IgD-negative memory B cell (primary cell): ENCODE results near the gene PKD1. TPM values are rescaled to one million over a fixed set of nuclear protein-coding genes. Genes with fewer than 3 reads are reported as not detected.

Source experiments
- H3K27ac Mint-ChIP-seq, 3 donors: one replicate each; pipeline ENCODE4 v1.8.0; 2020 to 2022; ENCODE audit warnings: mild to moderate bottlenecking in 3 of 3, mixed read lengths in 3 of 3, moderate library complexity in 1 of 3
- H3K27me3 Mint-ChIP-seq: one replicate; pipeline ENCODE4 v1.8.0; 2021; ENCODE audit warnings: mixed read lengths
- H3K36me3 Mint-ChIP-seq: one replicate; pipeline ENCODE4 v1.8.0; 2020; ENCODE audit warnings: mild to moderate bottlenecking, mixed read lengths
- H3K4me1 Mint-ChIP-seq, 3 donors: one replicate each; pipeline ENCODE4 v1.8.0; 2020 to 2022; ENCODE audit warnings: mixed read lengths in 3 of 3, mild to moderate bottlenecking in 1 of 3
- H3K4me3 Mint-ChIP-seq, 4 donors: one replicate each; pipeline ENCODE4 v1.8.0; 2020 to 2022; ENCODE audit warnings: mild to moderate bottlenecking in 4 of 4, mixed read lengths in 4 of 4, moderate library complexity in 3 of 4
- H3K9me3 Mint-ChIP-seq, 3 donors: one replicate each; pipeline ENCODE4 v1.8.0; 2020 to 2021; ENCODE audit warnings: mixed read lengths in 3 of 3, mild to moderate bottlenecking in 1 of 3
- polyA plus RNA-seq: library from polyadenylated mRNA; unstranded; fragments of 300-500 nt; fragmentation: Illumina TruSeq; gene quantifications from one replicate; pipeline ENCODE4 v1.2.3, GENCODE V29; 2021

PKD1 gene
- polyA plus RNA-seq, 1 donor from 2014 or later: 7.4 TPM

DNA sequence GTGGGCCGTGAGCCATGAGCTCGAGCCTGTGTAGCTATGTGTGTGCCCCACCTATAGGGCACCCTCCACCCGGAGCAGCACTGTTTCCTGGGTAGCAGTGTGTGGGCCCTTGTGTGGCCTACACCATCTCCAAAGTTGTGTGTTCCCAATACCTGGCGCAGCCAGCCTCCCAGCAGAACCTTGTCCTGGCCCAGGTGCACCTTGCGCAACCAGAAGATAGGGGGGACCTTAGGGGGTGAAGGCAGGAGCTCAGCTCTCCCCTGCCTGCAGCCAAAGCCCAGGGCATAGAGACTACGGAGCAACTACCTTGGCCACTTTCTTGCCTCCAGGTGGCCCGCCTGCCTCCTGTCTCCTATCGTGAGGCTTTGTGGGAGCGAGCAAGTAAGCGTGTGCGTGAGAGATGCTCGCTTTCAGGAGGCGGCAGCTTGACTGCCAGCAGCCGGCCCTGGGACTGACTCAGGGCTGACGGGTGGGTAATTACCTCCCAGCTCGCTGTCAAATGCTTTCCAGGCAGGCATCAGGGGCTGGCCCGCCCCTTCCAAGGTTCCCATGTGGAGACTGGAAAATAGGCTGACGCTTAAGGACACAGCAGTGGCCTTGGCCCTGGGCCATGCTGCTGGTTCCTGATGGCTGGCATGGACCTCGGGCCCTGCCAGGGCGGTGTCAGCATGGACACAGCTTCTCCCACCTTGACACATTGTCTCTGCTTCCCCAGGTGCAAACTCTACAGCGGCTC lies 38.9 kb upstream of the PKD1 start:
- Mint-ChIP-seq H3K27ac (no peak overlapping the region), H3K27me3 (no peaks in the 10 kb centered on the region), H3K4me1 (no peaks in the 10 kb centered on the region), H3K4me3 (no peak overlapping the region), H3K36me3 (peaks cover 6% of the 10 kb centered on the region), H3K9me3 (no peaks in the 10 kb centered on the region)

DNA sequence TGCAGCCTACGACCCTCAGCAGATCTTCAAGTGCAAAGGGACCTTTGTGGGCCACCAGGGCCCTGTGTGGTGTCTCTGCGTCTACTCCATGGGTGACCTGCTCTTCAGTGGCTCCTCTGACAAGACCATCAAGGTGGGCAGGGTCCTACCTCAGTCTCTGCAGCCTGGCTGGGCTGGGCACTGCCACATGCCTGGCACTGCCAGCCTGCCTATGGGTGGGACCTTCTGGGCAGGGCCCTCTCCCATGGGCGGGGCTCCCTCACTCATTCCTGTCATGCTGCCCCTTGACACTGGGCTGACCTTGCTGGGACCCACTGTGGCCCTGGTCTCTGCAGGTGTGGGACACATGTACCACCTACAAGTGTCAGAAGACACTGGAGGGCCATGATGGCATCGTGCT lies 38.2 kb upstream of the PKD1 start:
- Mint-ChIP-seq H3K27ac (peak overlapping the region in 1 of 3 donors; percentile 62), H3K4me3 (no peak overlapping the region), H3K36me3 (peaks cover 6% of the 10 kb centered on the region), H3K27me3 (no peaks in the 10 kb centered on the region), H3K4me1 (no peaks in the 10 kb centered on the region), H3K9me3 (no peaks in the 10 kb centered on the region)

DNA sequence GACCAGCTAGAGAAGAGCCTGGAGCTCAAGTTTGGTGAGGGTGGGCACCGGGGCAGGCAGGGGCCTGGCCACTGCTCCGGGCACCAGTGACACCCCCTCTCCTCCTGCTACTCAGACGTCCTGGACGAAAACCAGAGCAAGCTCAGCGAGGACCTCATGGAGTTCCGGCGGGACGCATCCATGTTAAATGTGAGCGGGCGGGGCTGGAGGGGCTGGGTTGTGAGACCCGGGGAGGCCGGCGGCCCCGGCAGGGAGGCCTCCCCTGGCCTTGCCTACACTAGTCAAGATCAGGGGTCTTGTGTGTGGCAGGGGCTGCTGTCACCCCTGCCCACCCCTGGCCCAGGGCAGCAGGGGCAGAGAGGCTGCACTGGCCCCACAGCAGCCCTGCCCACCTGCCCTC lies 37.7 kb upstream of the PKD1 start:
- Mint-ChIP-seq H3K9me3 (no peaks in the 10 kb centered on the region), H3K27ac (no peak overlapping the region), H3K4me1 (no peaks in the 10 kb centered on the region), H3K36me3 (peaks cover 6% of the 10 kb centered on the region), H3K27me3 (no peaks in the 10 kb centered on the region), H3K4me3 (no peak overlapping the region)

DNA sequence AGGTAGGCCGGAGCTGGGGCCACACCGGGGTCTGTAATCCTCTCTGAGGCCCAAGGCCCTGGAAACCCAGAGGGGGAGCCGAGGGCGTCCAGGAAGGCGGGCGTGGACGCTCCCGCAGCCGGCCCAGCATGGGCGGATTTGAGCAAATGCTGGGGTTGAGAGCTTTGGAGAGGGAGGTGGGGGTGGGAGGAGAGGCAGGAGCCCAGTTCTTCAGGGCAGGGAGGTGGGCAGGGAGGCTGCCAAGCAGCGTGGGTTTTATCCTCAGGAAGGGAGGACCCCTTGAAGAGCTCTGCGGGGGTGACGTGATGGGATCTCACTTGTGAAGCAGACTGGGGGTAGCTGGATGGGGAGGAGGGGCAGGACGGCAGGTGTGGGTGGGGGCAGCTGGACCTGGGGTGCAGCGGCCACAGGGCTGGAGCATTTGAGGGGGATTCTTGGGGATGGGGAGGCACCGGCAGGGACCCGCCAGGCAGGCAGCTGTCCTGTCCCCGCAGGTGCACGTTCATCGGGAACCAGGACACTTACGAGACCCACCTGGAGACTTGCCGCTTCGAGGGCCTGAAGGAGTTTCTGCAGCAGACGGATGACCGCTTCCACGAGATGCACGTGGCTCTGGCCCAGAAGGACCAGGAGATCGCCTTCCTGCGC lies 37.1 kb upstream of the PKD1 start:
- Mint-ChIP-seq H3K27ac (peak overlapping the region in 1 of 3 donors; percentile 53), H3K27me3 (no peaks in the 10 kb centered on the region), H3K36me3 (peaks cover 6% of the 10 kb centered on the region), H3K9me3 (no peaks in the 10 kb centered on the region), H3K4me1 (no peaks in the 10 kb centered on the region), H3K4me3 (no peak overlapping the region)

DNA sequence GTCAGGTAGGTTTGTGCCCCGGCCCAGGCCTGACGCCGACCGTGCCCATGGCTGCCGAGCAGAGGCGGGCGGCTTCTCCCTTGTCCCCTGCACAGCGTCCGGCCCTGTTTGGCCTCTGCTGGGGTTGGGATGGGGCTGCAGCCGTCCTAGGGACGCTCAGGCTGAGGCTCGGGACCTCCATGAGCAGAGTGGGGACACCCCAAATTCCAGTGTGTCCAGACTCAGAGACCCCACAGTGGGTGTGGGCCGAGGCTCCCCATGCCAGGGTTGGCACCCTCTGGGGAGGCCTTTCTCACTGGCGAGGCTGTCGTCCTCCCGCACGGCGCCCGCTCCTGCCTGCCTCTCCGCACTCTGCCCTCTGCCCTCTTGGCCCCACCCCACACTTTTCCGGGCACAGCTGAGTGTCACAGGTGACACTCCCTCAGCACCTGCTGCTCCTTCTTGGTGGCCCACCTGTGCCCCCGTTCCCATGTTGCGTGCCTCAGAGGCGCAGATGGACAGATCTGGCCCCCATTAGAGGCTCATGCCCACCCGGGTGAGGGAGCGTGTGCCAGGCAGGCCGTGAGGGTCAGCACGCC lies 36.0 kb upstream of the PKD1 start:
- Mint-ChIP-seq H3K4me3 (no peak overlapping the region), H3K36me3 (peaks cover 6% of the 10 kb centered on the region), H3K9me3 (no peaks in the 10 kb centered on the region), H3K27me3 (no peaks in the 10 kb centered on the region), H3K27ac (no peak overlapping the region), H3K4me1 (no peaks in the 10 kb centered on the region)

DNA sequence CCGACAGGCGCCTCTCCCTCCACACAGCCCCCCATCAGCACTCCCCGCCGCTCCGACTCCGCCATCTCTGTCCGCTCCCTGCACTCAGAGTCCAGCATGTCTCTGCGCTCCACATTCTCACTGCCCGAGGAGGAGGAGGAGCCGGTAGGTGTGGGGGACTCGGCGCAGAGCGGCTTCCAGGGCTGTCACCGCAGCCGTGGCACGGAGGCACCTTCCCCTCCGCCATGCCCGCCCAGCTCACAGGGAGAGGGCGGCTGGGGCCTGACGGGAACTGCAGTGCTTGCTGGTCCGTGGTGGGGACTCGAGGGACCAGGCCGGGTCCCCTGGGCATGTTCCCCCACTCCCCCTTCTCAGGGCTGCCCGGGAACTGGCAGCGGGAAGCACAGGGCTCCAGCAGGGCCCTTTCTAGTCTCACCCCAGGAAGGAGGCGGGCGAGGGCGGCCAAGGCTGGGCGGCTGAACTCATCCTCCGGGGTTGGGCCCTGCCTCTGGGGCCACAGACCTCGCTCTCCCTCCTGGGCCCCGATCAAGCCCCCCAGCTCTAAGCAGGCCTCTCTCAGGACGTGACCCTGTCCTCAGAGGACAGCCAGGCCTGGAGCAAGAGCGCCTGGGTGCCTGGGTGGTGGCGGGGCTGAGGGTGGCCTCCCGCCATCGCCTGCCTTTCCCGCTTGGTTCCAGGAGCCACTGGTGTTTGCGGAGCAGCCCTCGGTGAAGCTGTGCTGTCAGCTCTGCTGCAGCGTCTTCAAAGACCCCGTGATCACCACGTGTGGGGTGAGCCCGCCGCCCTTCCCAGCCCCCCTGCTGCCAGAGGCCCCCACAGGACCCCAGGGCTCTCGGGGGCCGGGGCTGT lies 35.1 kb upstream of the PKD1 start:
- H3K36me3 Mint-ChIP-seq: peaks cover 5% of the 10 kb centered on the region
- no peaks in the 10 kb centered on the region for H3K27me3 Mint-ChIP-seq
- H3K4me3 Mint-ChIP-seq: no peak overlapping the region
- H3K27ac Mint-ChIP-seq: no peak overlapping the region
- H3K9me3 Mint-ChIP-seq: no peaks in the 10 kb centered on the region
- H3K4me1 Mint-ChIP-seq: no peaks in the 10 kb centered on the region

DNA sequence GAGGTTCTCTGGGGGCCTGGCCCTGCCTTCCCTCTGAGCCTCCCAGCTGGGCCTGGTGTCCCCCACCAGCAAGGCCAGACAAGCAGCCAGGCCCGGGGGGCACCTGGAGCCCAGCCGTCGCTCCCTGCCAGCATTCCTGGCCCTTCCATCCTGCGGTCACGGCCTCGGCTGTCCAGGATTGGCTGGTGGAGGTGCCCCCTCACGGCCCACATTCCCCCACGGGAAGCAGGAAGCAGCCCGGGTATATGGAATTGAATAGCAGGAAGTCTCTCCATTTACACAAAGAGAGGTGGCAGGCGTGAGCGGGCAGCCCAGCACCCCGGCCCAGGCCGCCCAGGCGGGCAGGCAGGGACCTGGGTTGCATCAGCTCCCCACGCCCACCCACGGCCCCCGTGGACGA lies 34.4 kb upstream of the PKD1 start:
- H3K4me1 Mint-ChIP-seq: no peaks in the 10 kb centered on the region
- no peak overlapping the region for H3K4me3 Mint-ChIP-seq
- H3K36me3 Mint-ChIP-seq: peaks cover 5% of the 10 kb centered on the region

DNA sequence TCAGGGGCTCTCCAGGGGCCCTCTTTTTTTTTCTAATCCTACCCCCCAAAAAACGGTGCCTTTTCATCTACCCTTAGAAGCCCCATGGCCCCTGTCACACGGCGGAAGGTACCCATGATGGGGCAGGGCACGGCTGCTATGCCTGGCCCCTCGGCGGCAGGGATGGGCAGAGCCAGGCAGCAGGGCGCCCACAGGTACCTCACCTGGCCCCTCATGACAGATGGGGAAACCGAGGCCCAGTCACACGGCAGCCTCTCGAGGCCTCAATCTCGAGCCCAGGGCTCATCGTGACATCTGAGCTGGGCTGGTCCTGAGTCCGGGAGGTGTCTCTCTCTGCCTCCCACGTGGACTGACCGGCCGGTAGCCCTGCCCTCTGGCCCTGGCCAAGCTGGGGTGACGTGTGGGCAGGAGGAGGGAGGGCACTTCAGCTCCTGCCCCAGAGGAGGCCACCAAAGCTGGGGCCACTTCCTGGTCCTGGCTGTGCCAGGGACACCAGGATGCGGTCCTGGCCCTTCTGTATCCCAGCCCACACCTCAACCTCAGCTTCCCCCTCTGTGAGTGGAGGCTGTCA lies 31.5 kb upstream of the PKD1 start:
- H3K27me3 Mint-ChIP-seq: no peaks in the 10 kb centered on the region
- no peak overlapping the region for H3K27ac Mint-ChIP-seq
- H3K9me3 Mint-ChIP-seq: no peaks in the 10 kb centered on the region
- H3K4me1 Mint-ChIP-seq: no peaks in the 10 kb centered on the region
- no peaks in the 10 kb centered on the region for H3K36me3 Mint-ChIP-seq
- H3K4me3 Mint-ChIP-seq: no peak overlapping the region

More for the DNA sequence above, 34.4 kb upstream of the PKD1 start:
- Mint-ChIP-seq H3K27ac (no peak overlapping the region), H3K27me3 (no peaks in the 10 kb centered on the region), H3K9me3 (no peaks in the 10 kb centered on the region)

DNA sequence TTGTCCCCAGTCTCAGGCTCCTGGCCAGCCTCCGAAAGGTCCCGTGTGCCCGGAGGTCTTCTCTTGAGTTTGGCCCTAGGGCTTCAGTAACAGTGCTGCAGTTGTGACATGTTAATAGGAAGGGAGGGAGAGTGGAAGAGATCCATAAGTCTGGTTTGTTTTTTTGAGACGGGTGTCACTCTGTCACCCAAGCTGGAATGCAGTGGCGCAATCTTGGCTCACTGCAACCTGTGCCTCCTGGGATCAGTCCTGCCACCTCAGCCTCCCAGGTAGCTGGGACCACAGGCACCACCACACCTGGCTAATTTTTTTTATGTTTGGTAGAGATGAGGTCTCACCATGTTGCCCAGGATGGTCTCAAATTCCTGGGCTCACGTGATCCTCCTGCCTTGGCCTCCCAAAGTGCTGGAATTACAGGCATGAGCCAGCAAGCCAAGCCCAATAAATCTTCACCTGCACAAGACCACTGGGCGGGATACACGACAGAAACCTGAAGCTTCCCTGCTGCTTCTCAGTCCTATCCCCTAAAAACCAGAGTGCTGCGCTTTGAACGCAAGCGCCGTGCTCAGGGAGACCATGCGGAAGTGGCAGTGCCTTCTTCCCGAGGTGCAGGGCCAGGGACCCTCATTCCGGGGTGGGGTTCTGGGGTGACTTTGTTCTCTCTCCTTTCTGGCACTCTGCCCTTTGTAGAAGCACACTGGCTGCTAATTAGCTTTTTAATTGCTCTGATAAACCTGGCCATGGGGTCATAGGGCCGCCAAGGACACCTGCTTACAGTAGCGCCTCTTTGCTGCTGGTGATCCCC lies 30.8 kb upstream of the PKD1 start:
- Mint-ChIP-seq H3K4me3 (no peak overlapping the region), H3K4me1 (no peaks in the 10 kb centered on the region), H3K27ac (peak overlapping the region in 1 of 3 donors; percentile 31), H3K9me3 (no peaks in the 10 kb centered on the region), H3K36me3 (no peaks in the 10 kb centered on the region), H3K27me3 (no peaks in the 10 kb centered on the region)

DNA sequence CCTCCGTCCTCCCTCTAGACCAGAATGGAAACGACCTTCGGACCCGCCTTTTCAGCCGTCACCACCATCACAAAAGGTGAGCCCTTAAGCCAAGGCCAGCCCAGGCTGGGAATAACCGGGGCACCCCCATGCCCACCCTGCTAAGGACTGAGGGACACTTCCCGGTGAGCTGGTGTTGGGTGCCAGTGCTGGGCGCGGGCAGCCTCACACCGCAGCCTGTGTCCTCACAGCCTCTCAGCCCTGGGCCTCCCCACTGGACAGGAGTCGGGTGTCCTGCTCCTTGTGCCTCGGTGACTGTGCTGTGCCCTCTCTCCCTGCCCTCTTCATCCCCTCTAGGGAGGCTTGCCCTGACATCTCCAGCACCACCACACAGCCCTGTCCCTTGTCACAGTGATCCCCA lies 30.2 kb upstream of the PKD1 start:
- H3K27ac Mint-ChIP-seq: no peak overlapping the region
- H3K36me3 Mint-ChIP-seq: no peaks in the 10 kb centered on the region
- no peaks in the 10 kb centered on the region for H3K9me3 Mint-ChIP-seq
- H3K4me3 Mint-ChIP-seq: no peak overlapping the region
- H3K27me3 Mint-ChIP-seq: no peaks in the 10 kb centered on the region
- H3K4me1 Mint-ChIP-seq: peaks cover 0 to 2% (median 2%) of the 10 kb centered on the region in 3 donors

DNA sequence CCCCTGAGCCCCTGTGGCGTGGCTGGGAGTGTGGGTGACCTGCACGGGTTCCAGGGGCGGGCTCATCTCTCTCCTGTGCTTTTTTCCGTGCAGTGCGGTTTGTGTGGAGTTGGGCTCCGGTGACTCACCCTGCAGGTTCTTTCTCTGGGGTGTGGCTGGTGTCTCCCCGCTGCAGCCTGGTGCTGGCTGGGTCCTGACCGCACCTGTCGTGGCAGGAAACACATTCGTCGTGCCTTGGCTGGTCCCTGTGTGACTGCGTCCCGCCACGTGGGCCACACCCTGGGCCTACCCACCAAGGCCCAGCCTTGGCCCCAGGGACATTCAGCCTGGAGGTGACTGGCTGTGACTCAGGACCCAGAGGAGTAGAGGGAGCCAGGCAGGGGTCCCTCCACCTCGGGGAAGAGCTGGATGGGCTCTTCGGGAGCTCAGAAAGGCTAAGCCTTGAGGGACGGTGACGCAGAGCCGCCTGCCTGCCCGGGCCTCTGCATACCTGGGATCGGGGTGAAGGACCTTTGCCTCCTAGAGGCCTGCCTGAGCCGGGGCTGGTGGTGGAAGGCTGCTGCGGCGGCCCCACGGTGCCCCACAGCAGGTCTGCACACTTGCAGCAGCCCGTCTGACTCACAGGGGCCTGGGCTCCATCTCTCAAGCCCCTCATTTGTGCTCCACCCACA lies 27.6 kb upstream of the PKD1 start:
- H3K27ac Mint-ChIP-seq: peak overlapping the region in 1 of 3 donors; percentile 64
- peaks cover 0 to 8% (median 6%) of the 10 kb centered on the region in 3 donors for H3K4me1 Mint-ChIP-seq
- H3K4me3 Mint-ChIP-seq: no peak overlapping the region
- H3K27me3 Mint-ChIP-seq: no peaks in the 10 kb centered on the region
- no peaks in the 10 kb centered on the region for H3K36me3 Mint-ChIP-seq
- H3K9me3 Mint-ChIP-seq: no peaks in the 10 kb centered on the region

DNA sequence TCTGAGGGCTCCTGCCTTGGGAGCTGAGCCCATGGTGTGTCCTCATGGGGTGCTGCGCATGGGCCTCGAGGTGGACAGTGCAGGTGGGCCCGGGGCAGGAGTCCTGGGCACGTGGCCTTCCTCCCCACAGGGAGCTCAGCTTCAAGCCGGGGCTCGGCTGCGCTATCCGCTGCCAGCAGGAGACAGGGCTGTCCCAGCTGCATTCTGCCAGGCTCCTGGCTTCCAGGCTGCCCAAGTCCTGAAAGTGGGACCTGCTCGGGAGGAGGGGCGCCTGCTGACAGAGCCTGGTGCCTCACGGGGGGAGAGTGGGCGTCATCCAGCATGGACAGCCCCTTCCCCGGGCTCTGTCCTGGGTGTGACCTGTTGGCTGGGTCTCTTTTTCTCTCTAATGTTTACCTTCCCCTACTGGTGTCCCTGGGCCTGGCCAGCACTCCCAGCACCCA lies 27.0 kb upstream of the PKD1 start:
- Mint-ChIP-seq H3K4me3 (no peak overlapping the region), H3K4me1 (peaks cover 0 to 8% (median 8%) of the 10 kb centered on the region in 3 donors), H3K27ac (no peak overlapping the region), H3K36me3 (no peaks in the 10 kb centered on the region), H3K27me3 (no peaks in the 10 kb centered on the region), H3K9me3 (no peaks in the 10 kb centered on the region)

DNA sequence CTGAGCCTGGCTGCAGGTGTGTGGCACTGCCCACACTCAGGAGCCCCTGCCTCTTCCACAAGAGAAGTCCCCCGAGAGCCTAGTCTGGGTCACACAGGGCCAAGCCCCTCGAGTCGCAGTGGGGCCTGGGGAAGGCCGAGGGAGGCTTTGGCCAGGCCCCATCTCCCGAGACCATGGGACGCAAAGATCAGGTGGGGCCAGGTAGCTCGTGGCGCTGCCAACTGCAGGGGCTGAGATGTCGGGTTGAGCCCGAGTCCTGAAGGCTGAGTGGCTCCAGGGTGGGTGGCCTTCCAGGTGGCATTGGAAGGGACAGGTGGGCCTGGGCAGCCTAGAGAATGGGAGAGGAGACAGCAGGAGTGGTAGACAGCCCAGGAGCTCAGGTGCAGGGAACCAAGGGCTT lies 26.2 kb upstream of the PKD1 start:
- Mint-ChIP-seq H3K27ac (no peak overlapping the region), H3K4me3 (peak overlapping the region in 2 of 4 donors; percentile 32 to 63), H3K4me1 (peaks cover 0 to 15% (median 14%) of the 10 kb centered on the region in 3 donors), H3K9me3 (no peaks in the 10 kb centered on the region), H3K36me3 (no peaks in the 10 kb centered on the region), H3K27me3 (no peaks in the 10 kb centered on the region)
